ENCODE measurements around the gene CDKN2AIP.

The CDKN2AIP gene, protein sequence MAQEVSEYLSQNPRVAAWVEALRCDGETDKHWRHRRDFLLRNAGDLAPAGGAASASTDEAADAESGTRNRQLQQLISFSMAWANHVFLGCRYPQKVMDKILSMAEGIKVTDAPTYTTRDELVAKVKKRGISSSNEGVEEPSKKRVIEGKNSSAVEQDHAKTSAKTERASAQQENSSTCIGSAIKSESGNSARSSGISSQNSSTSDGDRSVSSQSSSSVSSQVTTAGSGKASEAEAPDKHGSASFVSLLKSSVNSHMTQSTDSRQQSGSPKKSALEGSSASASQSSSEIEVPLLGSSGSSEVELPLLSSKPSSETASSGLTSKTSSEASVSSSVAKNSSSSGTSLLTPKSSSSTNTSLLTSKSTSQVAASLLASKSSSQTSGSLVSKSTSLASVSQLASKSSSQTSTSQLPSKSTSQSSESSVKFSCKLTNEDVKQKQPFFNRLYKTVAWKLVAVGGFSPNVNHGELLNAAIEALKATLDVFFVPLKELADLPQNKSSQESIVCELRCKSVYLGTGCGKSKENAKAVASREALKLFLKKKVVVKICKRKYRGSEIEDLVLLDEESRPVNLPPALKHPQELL

DNA sequence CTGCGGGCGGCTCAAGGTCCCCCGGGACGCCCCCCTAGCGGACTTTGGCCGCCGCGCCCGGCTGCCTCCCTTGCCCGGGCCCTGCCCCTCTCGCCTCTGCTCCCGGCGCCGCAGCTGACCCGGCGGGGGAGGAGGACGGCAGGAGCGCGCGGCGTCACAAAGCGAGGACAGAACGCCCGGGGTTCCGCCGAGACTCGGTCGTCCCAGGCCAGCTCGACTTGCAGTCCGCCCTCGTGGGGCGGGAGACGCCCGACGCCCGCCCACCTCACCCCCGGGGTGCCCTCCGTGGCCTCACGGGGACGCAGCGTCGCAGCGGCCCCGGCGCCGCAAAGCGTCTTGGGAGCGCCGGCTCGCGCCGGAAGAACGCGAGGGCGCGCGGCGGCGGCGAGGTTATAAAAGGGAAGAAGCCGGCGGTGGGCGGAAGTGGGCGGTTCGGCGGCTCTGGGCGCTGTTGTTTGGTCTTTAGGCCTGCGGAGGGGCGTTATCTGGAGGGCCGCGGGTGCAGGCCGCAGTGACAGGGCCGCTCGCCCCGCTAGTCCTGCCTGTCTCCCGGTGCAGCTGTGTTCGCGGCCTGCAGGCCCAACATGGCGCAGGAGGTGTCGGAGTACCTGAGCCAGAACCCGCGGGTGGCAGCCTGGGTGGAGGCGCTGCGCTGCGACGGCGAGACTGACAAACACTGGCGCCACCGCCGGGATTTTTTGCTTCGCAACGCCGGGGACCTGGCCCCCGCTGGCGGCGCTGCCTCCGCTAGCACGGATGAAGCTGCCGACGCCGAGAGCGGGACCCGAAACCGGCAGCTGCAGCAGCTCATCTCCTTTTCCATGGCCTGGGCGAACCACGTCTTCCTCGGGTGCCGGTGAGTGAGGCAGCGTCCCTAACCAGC lies at the start of gene CDKN2AIP:
Gene CDKN2AIP (plus strand): TSS at position 423 of the 883 bp plus-strand sequence. CDS start 162 bp downstream, at position 585.
- DNase-seq (ENCODE audit: low read depth in 2 of 2) = peak; percentile 87 to 89

GRCh38 chr4:183395395-183395794 lies 49.0 kb upstream of the CDKN2AIP start:
- DNase-seq (ENCODE audit: low read depth in 2 of 2) = no peak

GRCh38 chr4:183396227-183396637 lies 48.2 kb upstream of the CDKN2AIP start:
- DNase-seq (ENCODE audit: low read depth in 2 of 2) = no peak

DNA sequence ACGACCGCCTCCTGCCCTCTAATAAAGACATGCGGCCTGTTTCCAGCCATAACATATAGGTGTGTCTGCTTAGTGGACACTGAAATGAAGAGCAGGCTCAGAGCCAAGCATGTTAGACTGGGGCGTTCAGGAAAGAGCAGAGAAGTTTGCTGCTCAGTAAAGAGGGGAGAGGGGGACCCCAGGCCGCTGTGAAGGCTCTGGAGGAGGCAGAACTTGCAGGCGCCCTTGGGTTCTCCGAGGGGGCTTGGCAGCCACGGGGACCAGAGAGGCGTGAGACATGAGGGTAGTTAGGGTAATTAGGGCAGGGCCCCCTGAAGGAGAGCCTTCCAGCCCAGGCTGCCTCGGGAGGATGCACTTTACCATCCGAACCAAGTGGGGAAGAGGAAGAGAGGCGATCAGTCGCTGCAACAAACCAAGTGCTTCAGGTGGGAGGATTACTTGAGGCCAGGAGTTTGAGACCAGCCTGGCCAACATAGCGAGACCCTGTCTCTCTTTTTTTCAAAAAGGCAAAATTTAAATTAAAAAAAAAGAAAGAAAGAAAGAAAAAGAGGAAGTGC lies 46.6 kb upstream of the CDKN2AIP start:
- no peak for DNase-seq (ENCODE audit: low read depth in 2 of 2)

- peak; percentile 55 for DNase-seq (ENCODE audit: low read depth in 2 of 2)
These were observed 45.9 kb upstream of the CDKN2AIP start for GRCh38 chr4:183398298-183399125.

DNA sequence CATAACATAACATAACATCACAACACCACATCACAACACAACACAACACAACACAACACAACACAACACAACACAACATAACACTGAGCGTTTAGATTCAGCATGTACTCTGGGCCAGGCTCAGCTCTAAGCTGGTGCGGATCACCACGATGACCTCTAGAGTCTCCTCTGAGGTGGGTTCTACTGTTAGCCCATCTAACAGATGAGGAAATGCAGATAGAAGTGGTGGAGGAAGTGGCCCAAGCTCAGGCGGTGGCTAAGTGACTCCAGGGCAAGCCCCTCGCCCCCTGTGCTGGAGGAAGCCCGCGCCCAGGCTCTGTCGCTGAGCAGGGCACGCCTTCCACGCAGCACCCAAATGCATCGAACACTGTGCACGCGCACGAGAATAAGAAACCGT lies 45.3 kb upstream of the CDKN2AIP start:
- DNase-seq (ENCODE audit: low read depth in 2 of 2) = no peak

- no peak for DNase-seq (ENCODE audit: low read depth in 2 of 2)
These were observed 44.8 kb upstream of the CDKN2AIP start for GRCh38 chr4:183399616-183400015.

DNA sequence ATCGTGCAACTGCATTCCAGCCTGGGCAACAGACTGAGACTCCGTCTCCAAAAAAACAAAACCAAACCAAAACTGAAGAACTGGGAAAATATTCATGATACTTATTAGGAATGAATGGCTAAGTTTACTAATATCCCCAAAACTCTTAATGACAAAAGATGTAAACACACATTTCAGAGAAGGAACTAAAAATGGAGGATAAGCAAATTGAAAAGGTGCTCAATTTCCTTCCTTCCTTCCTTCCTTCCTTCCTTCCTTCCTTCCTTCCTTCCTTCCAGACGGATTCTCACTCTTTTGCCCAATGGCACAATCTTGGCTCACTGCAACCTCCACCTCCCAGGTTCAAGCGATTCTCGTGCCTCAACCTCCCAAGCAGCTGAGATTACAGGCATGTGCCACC lies 44.4 kb upstream of the CDKN2AIP start:
- no peak for DNase-seq (ENCODE audit: low read depth in 2 of 2)

- DNase-seq (ENCODE audit: low read depth in 2 of 2) = no peak
These were observed 43.0 kb upstream of the CDKN2AIP start for GRCh38 chr4:183401473-183401872.

DNA sequence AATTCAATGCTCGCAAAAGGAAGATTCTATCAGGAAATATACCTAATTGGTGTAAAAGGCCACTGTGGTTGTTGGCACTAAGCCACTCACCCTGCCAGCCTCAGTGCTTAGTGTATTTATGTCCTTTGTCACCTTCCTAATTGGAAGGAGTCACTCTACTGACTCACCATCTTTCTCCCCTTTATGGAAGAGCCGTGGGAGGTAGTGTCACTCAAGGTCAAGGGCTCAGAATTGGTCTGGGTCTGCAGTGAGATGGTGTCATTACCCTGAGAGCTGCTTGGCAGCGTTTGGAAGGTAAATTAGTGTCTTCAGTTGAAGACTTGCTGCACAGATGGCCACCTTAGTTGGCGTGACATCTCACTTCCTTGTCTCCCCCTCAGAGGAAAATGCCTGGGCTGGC lies 41.7 kb upstream of the CDKN2AIP start:
- no peak for DNase-seq (ENCODE audit: low read depth in 2 of 2)

- no peak for DNase-seq (ENCODE audit: low read depth in 2 of 2)
These were observed 41.0 kb upstream of the CDKN2AIP start for GRCh38 chr4:183403486-183403885.

DNA sequence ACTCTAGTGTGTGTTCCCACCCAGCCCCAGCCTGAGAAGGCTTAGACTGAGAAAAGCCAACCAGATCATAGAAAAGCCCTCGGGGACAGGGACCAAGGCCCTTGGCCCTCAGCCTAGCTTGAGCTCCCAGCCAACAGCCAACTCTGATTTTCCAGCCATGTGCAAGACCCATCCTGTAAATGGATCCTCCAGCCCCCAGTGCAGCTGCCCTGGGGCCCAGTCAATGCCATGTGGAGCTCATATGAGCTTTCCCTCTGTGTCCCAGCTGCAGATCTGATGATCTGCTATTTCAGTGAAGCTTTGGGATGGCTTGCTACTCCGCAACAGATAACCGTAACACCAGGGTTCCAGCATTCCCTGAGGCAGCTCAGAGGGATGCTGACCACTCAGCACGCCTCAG lies 40.5 kb upstream of the CDKN2AIP start:
- DNase-seq (ENCODE audit: low read depth in 2 of 2) = no peak

GRCh38 chr4:183405303-183405702 lies 39.1 kb upstream of the CDKN2AIP start:
- no peak for DNase-seq (ENCODE audit: low read depth in 2 of 2)

DNA sequence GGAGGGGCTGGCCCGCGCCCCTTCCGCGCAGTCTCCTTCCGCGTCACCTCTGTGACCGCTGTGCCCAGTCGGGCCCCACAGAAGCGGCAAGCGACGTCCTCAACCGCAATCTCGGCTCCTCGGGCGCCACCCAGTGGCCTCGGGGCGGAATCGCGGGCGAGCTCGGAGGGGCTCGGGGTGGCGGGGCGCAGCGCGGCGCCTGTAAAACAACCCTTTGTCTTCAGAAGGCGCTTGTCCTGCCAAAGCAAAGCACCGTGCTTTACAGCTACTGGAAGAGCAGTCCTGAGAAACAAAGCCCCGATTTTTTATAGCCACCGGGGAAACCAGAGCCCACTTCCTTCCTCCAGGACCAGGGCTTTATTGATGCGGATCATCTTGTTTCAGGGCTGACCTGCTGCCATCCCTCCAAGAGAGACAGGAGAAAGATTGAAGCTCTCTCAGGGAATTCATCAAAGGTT lies 37.3 kb upstream of the CDKN2AIP start:
- DNase-seq (ENCODE audit: low read depth in 2 of 2) = peak; percentile 85 to 89

DNA sequence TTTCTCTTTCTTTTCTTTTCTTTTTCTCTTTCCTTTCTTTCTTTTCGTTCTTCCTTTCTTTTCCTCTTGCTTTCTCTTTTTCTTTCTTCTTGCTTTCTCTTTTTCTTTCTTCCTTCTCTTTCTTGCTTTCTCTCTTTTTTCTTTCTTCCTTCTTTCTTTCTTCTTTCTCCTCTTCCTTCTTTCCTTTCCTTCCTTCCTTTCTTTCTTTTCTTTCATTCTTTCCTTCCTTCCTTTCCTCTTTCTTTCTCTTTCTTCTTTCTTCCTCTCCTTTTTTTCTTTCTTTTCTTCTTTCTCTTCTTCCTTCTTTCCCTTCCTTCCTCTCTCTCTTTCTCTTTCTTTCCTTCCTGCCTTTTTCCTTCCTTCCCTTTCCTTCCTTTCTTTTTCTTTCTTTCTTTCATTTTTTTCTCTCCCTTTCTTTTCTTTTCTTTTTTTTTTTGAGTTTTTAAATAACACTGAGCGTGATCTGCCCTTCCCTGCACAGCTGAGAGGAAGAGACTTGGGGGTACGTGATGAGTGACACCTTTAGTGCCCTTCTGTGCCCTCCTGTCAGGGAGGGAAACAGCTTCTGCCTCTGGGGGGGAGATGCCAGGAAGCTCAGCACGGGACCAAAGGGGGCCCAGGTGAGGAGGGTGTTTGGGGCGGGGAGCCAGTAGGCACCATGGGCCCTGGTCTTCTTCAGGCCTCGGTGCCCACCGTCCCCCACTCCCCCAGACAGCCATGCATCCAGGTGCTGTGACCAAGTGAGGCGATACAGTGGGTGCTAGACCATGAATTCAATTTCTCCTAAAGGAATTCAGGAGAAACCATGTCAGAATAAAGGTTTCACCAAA lies 36.6 kb upstream of the CDKN2AIP start:
- DNase-seq (ENCODE audit: low read depth in 2 of 2) = no peak

GRCh38 chr4:183408796-183409195 lies 35.6 kb upstream of the CDKN2AIP start:
- DNase-seq (ENCODE audit: low read depth in 2 of 2) = no peak

DNA sequence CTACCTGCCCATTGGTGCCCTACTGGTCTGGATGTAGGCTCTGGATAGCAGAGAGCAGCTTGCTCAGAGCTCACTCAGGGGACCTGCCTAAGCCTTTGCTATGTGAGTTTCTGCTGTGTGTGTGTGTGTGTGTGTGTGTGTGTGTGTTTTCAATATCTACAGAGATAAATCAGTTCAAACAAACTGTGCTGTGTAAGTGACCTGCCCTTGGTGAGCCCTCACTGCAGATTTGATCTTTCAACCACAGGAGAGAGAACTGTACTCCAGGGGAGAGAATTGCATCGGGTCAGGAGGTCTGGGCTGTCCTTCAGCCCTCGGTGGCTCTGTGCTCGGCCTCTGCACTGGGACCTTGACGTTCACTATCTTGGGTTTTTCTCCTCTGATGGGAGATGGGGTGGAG lies 35.0 kb upstream of the CDKN2AIP start:
- no peak for DNase-seq (ENCODE audit: low read depth in 2 of 2)

DNA sequence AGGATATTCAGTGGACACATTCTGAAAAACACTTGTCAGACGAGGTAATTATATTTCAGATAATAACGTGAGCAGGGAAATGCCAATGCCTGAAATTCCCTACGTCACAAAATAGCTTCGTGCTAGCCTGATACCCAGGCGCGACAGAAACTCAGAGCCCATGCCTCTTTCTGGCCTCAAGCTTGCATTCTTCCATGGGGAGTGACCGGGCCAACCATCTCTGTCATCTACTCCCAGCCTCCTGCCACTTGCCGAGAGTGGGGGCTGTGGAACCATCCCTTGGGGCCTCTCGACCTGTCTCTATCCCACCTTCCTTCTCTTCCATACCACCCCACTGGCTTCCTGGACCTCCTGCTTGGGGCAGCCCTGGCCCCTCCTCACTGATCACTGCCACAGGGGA lies 34.5 kb upstream of the CDKN2AIP start:
- DNase-seq (ENCODE audit: low read depth in 2 of 2) = no peak

- no peak for DNase-seq (ENCODE audit: low read depth in 2 of 2)
These were observed 33.1 kb upstream of the CDKN2AIP start for GRCh38 chr4:183411291-183411861.

DNA sequence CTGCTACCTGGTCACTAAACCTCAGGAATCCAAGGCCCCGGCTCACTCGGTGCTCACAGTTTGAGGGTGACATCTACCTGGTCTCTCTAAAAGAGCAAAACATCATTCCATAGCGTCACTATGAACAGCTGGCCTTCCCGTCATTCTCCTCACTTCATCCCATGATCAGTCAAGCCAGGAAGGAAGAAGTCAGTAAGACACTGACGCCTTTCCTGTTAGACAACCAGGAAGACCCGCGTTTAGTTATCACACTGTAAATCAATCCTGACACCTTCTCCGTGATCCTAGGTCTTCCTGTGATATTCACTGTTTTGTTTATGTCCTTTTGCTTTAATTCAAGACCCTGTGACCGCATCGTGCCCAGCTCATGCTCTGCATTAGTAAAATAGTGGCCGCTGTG lies 31.6 kb upstream of the CDKN2AIP start:
- DNase-seq (ENCODE audit: low read depth in 2 of 2) = no peak
